Measurements from ENCODE around the gene NPDC1.

DNA sequence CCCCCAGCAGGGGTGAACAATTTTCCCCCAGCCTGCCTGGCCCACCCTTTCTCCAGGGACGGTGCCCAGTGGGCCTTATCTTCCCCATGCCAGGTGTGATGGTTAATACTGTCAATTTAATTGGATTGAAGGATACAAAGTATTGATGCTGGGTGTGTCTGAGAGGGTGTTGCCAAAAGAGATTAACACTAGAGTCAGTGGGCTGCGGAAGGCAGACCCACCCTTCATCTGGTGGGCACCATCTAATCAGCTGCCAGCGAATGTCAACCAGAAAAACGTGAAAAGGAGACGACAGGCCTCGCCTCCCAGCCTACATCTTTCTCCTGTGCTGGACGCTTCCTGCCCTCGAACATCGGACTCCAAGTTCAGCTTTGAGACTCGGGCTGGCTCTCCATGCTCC lies 8.5 kb downstream of the NPDC1 start:
- TF ChIP-seq, protein P1, sequence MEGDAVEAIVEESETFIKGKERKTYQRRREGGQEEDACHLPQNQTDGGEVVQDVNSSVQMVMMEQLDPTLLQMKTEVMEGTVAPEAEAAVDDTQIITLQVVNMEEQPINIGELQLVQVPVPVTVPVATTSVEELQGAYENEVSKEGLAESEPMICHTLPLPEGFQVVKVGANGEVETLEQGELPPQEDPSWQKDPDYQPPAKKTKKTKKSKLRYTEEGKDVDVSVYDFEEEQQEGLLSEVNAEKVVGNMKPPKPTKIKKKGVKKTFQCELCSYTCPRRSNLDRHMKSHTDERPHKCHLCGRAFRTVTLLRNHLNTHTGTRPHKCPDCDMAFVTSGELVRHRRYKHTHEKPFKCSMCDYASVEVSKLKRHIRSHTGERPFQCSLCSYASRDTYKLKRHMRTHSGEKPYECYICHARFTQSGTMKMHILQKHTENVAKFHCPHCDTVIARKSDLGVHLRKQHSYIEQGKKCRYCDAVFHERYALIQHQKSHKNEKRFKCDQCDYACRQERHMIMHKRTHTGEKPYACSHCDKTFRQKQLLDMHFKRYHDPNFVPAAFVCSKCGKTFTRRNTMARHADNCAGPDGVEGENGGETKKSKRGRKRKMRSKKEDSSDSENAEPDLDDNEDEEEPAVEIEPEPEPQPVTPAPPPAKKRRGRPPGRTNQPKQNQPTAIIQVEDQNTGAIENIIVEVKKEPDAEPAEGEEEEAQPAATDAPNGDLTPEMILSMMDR (IDR thresholded peaks at IDR 0.05; ENCODE audit: low read depth, low read length) = no peak
- no peak for TF ChIP-seq EZH2phosphoT487 (IDR thresholded peaks at IDR 0.05; ENCODE audit: low read depth)
